Lung microvascular endothelial cell (primary cell): ENCODE measurements around the gene STRAP. TPM values are rescaled to one million over a fixed set of nuclear protein-coding genes. Genes with fewer than 3 reads are reported as not detected.

Experiments
- DNase-seq, 2 donors: peaks; one replicate each; pipeline versions ENCODE4 v3.0.0 to v3.0.0-alpha.2; 2010; ENCODE audit warnings: low read depth in 2 of 2
- total RNA-seq: library from RNA; depleted of rRNA; stranded (reverse); fragments of >200 nt; gene quantifications from 2 replicates; pipeline ENCODE4 v1.2.1, GENCODE V29; 2014

The STRAP gene
- 52.0 and 62.3 TPM in 2 replicates for total RNA-seq

- DNase-seq = peak; percentile 97 to 99
Observed at GRCh38 chr12:15882118-15882971, at the start of gene STRAP. STRAP (plus strand) TSS chr12:15882387; CDS start chr12:15882708, 321 bp downstream.

- no peak for DNase-seq
Observed at GRCh38 chr12:15834575-15834974, 47.6 kb upstream of the STRAP start.

- no peak for DNase-seq
Observed at GRCh38 chr12:15837141-15837790, 44.9 kb upstream of the STRAP start.

GRCh38 chr12:15839041-15839440, 43.1 kb upstream of the STRAP start:
- no peak for DNase-seq

- DNase-seq = no peak
Observed at GRCh38 chr12:15839682-15840081, 42.5 kb upstream of the STRAP start.

GRCh38 chr12:15842108-15842507, 40.1 kb upstream of the STRAP start:
- peak in 1 of 2 donors; percentile 61 for DNase-seq

GRCh38 chr12:15846887-15847286, 35.3 kb upstream of the STRAP start:
- DNase-seq = no peak

GRCh38 chr12:15848606-15849005, 33.6 kb upstream of the STRAP start:
- DNase-seq = no peak

GRCh38 chr12:15851045-15851620, 31.1 kb upstream of the STRAP start:
- DNase-seq = no peak

- no peak for DNase-seq
Observed at GRCh38 chr12:15851919-15852318, 30.3 kb upstream of the STRAP start.

- DNase-seq = no peak
Observed at GRCh38 chr12:15852383-15852782, 29.8 kb upstream of the STRAP start.

GRCh38 chr12:15853877-15854276, 28.3 kb upstream of the STRAP start:
- DNase-seq = no peak

GRCh38 chr12:15854916-15855315, 27.3 kb upstream of the STRAP start:
- no peak for DNase-seq

- peak in 1 of 2 donors; percentile 39 for DNase-seq
Observed at GRCh38 chr12:15855646-15856045, 26.5 kb upstream of the STRAP start.

- DNase-seq = peak; percentile 78 to 82
Observed at GRCh38 chr12:15856097-15856982, 25.8 kb upstream of the STRAP start.

- peak in 1 of 2 donors; percentile 31 for DNase-seq
Observed at GRCh38 chr12:15858353-15858752, 23.8 kb upstream of the STRAP start.

- no peak for DNase-seq
Observed at GRCh38 chr12:15859116-15859515, 23.1 kb upstream of the STRAP start.

- peak; percentile 46 to 47 for DNase-seq
Observed at GRCh38 chr12:15861404-15861803, 20.8 kb upstream of the STRAP start.

- no peak for DNase-seq
Observed at GRCh38 chr12:15862840-15863239, 19.3 kb upstream of the STRAP start.

- no peak for DNase-seq
Observed at GRCh38 chr12:15863372-15863771, 18.8 kb upstream of the STRAP start.

- no peak for DNase-seq
Observed at GRCh38 chr12:15863984-15864383, 18.2 kb upstream of the STRAP start.
